Choroid plexus epithelial cell (primary cell): ENCODE measurements around the gene SEC22B.
"Not testable (repeated sequence)": the region's sequence is repeated elsewhere in the genome, so short reads cannot be mapped to it uniquely, and the experiment has no call there.

ENCODE experiments used
- DNase-seq: peaks from one replicate; pipeline ENCODE4 v3.0.0-alpha.2; 2010; ENCODE audit warnings: low read depth
- H3K4me3 ChIP-seq: 2 replicates; pipeline ENCODE4 v1.5.1; 2011; ENCODE audit warnings: low read depth, mild to moderate bottlenecking, control low read depth, low read length, moderate library complexity
- TF ChIP-seq, protein P1 (sequence below): conservative IDR thresholded peaks from 2 replicates; pipeline ENCODE4 v1.5.1; 2011; ENCODE audit warnings: low read depth, mild to moderate bottlenecking, control low read depth, inconsistent platforms, low read length, moderate library complexity

The SEC22B gene

DNA sequence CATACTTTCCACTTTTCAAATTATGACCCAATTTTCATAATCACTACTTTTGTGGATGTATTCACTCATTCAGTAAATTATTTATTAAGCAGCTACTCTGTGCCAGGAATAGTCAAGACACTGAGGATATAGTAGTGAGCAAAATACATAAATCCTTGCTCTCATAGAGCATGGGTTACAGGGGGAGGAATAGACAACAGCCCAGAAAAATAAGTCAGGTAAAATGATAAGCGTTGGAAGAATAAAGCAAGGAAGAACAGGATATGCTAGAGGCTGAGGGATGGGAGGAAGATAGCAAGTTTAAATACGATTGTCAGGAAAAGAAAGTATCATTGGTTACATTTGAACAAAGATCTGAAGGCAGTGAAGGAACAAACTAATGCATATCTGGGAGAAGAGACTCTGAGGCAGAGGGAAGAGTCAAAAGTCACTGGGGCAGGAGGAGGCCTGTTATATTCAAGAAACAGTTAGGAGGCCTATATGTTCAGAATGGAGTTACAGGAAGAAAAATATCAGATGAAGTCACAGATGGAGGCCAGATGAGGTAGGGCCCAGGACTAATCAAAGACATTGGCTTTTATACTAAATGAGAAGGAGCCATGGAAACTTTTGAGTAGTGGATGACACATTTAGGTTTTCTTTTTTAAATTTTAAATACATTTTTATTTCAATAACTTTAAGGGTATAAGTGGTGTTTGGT is 42.9 kb downstream of the SEC22B start:
- TF ChIP-seq, protein P1, sequence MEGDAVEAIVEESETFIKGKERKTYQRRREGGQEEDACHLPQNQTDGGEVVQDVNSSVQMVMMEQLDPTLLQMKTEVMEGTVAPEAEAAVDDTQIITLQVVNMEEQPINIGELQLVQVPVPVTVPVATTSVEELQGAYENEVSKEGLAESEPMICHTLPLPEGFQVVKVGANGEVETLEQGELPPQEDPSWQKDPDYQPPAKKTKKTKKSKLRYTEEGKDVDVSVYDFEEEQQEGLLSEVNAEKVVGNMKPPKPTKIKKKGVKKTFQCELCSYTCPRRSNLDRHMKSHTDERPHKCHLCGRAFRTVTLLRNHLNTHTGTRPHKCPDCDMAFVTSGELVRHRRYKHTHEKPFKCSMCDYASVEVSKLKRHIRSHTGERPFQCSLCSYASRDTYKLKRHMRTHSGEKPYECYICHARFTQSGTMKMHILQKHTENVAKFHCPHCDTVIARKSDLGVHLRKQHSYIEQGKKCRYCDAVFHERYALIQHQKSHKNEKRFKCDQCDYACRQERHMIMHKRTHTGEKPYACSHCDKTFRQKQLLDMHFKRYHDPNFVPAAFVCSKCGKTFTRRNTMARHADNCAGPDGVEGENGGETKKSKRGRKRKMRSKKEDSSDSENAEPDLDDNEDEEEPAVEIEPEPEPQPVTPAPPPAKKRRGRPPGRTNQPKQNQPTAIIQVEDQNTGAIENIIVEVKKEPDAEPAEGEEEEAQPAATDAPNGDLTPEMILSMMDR = no peak
- H3K4me3 ChIP-seq = no peak overlapping the region
- no peak for DNase-seq

DNA sequence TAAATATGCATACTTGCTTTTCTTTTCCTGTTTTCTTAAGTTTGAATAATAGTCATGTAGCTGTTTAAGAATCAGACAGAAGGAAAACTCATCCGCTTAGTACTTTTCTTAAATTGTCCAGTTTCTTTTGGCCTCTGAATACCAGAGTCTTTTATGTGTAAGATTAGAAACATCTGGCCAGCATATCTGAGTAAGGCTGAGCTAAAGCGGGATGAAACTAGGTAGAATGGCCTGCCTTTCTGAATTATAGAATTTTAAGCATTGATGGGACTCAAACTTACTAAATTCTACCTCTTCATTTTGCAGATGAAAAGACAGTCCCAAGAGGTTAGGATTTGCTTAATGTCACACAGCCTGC is 43.9 kb downstream of the SEC22B start:
- not testable (repeated sequence) for DNase-seq, H3K4me3 ChIP-seq

DNA sequence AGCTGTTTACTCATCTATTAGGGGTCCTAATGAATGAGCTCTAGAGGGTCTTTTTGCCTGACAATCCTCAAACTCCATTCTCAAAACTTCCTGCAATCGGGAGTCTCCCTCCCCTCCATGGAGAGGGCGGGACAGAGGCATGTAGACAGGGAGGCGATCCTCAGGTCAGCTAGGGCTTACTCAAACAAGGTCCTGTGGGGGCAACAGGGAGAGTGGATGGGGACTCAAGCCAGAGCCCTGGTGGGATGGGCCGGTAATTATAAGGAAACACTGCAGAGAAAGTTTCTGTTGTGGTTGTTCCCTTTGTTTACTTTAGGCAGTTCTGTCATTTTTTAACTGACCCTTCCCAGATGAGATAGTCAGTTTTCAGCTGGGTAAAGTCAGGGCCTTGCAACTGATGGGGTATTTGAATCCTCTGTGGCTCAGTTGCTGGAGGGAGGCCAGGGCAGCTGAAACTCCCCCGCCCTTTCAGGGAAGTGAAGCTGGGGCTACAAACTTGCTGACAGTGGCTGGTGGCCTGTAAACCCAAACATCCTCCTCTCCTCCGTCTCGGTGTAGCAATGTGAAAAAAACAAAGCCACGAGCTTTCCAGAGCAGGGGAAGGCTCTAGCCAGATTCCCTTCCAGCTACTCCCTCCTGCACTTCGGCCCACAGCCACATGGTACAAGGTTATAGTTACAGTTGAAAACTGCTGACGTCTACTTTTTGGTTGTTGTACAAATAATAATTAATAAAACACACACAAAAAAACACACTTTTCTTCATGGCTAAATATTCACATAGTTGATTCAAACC is 44.5 kb downstream of the SEC22B start:
- not testable (repeated sequence) for H3K4me3 ChIP-seq
- peak; percentile 95 for DNase-seq

DNA sequence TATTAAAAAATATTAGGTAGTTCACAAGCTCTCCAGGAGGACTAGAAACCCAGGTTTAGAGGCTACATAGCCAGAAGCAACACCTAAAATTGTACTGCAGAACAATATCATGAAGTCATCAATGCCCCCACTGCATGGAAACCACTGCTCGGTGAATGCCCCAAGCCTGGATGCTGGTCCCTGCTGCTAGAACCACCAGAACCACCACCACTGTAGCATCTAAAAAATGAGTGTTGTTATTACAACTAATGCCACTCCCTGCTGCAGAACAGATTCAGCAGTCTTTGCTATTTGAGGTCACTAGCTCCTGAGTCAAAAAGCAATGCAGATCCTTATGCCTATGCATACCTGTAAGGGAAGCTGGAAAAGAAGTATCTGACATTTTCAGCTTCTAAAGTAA is 48.4 kb downstream of the SEC22B start:
- DNase-seq, H3K4me3 ChIP-seq: not testable (repeated sequence)

DNA sequence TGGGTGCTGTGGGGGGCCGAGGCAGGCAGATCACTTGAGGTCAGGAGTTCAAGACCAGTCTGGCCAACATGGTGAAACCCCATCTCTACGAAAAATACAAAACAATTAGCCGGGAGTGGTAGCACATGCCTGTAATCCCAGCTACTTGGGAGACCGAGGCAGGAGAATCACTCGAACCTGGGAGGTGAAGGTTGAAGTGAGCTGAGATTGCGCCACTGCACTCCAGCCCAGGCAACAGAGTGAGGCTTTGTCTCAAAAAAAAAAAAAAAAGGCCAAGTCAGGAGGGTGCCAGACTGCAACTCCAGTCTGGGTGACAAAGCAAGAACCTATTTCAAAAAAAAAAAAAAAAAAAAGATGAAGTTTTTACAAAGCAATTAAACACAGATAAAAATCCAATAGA is 50.1 kb downstream of the SEC22B start:
- DNase-seq, H3K4me3 ChIP-seq: not testable (repeated sequence)

DNA sequence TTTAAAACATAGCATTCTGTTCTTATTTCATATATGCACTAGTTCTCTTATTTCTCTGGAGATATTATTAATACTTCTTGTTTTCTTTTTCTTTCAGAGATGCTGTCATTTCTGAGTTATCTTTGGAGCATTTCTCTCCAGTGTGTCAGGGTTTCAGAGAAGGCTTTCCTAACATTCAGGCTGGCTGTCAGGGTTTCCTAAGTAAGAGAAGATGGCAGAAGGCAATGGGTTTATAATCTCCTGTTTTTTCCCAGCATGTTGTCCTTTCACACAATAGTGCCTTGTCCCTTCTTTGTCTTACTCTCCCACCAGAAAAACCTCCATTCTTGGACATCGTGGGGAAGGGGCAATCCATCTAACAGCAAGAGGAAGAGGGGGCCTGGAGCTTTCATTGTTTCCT is 51.7 kb downstream of the SEC22B start:
- not testable (repeated sequence) for H3K4me3 ChIP-seq
- DNase-seq = peak; percentile 36

DNA sequence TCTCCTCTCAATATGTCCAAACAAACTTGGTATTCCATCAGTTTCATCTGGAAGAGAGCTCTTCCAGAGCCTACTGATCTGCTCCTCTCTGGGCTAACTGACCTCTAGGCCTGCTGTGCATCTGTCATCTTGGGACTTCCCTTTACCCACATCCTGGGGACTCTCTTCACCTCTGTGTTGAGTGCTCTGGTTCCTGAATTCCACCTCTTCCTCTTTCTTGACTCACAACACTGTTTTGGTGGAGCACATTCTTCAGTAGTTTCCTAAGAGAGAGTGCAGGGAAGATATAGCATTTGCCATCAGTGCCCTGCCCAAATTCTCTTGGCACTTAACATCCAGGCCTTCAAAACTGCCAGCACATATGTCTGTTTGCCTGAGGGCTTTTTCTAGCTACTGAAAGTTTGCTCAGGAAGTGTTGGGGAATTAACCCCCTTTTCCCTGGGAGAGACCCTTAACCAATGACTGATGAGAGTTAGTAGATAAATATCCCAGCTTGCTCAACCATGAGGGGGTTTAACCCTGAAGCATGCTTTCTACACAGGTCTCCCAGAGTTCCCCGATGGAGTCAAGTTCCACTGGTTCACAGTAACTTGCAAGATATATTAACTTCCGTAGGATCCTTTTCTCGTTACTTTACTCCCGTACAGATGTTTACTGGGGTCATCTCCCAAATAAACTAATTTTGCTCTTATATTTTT is 52.4 kb downstream of the SEC22B start:
- DNase-seq, H3K4me3 ChIP-seq: not testable (repeated sequence)

DNA sequence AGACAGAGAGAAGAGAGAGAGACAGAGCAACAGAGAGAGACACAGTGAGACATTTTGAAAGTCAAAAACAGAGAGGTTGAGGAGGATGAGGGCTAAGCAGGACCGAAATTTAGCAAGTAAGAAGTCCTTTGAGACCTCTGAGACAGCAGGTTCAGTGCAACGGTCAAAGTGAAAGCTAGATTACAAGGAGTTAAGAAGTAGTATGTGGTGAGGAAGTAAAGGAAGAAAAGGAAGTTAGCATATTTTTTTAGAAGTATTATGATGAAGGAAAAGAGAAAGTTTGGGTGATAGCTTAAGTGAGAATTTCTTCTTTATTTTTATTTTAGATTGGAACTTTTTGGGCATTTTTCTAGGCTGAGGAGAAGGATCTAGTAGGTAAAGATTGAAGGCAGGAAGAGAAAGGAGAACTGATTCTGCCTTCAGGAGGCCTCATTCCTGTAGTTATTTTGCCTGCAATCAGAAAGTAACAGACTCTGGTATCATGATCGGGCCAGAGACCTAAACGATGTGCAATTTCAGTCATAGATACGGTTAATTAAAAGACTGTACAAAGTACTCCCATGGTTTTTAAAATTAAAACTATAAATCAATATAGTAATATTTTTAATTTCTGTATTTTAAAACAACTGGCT is 53.9 kb downstream of the SEC22B start:
- DNase-seq, H3K4me3 ChIP-seq: not testable (repeated sequence)

DNA sequence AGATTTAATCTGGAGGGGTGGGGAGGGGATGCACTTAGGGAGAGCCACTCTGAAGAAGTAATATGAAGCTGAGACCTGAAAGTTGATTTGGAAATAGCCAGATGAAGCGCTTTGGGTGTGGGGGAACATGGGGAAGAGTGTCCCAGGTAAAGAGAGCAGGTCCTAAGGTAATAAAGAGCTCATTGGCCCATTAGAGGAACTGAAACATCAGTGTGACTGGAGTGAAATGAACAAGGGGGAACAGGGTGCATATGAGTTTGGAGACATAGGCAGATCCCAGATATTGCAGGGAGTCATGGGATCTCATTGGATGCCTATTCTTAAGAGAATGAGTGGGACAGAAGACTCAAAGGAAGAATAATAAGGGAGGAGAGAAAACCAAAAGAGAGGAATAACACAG is 54.5 kb downstream of the SEC22B start:
- DNase-seq, H3K4me3 ChIP-seq: not testable (repeated sequence)

DNA sequence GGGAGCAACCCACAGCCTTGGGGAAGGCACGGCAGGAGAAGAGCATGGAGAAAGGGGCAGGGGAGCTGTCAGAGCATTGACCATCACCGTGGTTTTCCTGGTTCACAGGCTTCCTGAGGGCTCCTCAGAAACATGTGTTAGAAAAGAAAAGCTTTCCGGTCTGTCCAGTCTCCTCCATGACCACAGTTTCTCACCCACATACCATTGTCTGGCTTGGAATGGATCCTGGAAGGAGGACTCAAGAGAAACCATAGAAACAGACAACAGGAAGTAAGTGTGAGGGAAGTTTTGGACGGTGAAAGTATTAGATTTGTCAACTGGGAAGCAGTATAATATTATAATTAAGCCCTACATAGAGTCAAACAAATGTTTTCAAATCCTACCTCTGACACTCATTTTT is 55.8 kb downstream of the SEC22B start:
- DNase-seq, H3K4me3 ChIP-seq: not testable (repeated sequence)

DNA sequence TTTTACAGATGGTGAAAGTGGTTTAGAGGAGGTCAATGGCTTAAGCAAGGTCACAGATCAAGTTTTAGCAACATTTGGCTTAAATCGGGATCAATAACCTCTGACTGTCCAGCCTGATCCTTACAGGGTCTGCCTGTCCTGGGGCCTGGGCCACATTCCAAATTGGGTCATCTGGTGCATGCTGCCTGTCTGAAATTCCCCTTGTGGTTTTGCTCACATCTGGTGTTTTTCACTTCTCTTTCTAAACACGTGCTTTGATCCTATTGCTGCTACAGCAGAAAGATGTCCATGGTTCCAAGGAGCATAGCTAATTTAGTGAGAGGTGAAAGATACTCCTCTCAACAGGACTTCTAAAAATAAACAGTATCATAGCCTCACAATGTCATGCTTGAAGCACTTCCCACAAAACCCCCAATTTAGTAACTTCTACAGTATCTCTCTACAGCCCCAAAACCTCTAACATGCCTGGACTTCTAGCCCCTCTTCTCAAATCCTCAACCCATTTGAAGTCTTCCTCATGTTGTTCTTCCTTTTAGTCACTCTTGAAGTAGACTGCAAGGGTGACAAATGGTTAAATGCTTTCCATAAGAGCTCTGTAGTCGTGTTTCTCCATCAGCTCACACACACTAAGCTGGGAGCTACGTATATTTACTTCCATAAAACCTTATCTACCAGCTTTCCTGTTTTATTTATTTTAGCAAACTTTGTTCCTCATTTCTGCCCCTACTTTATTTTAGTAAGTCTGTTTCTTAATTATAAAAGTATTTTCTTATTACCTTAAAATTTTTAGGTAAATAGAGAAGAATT is 58.7 kb downstream of the SEC22B start:
- not testable (repeated sequence) for H3K4me3 ChIP-seq
- peak; percentile 65 for DNase-seq

DNA sequence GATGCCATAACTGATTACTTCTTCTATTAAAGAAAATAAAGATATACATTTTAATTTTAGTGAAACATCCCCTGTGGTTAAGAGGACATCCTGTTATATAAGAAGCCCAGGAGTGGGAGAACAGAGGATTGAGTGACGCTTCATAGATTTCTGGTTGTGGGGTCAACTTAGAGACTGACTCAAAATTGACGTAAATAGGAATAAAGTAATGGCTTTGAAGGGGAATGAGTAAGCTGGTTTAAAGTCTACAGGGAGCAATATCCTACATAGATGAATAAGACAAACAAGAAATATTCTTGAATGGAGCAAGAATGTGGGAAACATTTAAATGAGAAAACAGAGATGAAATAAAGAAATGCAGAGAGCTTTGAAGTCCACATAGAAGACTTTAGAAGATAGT is 60.2 kb downstream of the SEC22B start:
- H3K4me3 ChIP-seq = not testable (repeated sequence)
- DNase-seq = peak; percentile 42

DNA sequence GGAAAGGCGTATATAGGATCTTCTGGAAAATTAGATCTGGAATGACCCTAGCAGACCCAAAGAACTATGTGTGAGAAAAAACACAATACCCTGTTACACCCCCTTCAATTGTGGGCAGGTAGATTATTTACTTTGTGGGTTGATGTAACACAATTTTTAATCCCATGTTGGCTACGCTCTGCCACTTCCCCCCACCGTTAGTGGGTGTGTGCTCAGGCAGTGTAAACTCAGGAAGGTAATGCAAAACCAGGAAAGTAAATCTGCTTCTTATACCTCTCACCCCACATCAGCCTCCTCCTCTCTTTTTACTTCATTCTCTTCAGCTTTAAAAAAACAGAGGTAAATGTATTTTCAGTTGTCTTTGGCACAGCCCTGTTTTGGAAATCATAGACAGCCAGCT is 63.2 kb downstream of the SEC22B start:
- not testable (repeated sequence) for H3K4me3 ChIP-seq, DNase-seq

DNA sequence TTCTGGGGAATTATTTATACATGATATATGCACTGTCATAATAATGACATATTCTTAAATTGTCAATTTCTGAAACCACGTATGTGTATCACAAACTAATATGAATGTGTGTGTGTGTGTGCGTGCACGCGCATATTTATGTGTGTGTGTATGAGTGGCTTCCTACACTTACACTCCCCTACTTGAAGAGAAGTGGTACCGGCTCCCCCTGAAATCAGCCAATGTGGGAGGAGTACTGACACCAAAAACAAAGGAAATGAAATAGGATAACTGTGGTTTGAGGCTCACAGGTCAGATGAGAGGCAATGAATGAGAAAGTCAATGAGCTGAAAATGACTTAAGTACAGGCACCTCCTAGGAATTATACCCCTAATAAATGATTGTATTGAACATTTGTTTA is 64.1 kb downstream of the SEC22B start:
- DNase-seq = peak; percentile 43
- not testable (repeated sequence) for H3K4me3 ChIP-seq

DNA sequence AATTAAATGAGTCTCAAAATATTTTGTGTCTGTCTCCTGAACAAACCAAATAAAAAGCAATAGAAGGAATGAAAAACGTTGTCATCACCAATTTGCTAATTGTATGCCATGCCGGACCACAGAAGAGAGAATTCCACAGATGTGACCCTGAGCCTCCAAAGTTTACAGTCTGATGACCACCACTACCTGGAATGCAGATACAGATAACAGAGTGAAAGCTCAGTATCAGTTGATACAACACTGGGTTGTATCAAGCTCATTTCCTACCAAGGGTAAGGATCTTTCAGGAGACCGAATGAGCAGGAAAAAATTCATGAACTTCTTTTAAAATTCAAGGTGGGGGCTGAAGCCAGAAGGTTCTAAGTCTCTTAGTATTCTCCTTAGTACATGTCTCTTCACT is 64.5 kb downstream of the SEC22B start:
- DNase-seq, H3K4me3 ChIP-seq: not testable (repeated sequence)

DNA sequence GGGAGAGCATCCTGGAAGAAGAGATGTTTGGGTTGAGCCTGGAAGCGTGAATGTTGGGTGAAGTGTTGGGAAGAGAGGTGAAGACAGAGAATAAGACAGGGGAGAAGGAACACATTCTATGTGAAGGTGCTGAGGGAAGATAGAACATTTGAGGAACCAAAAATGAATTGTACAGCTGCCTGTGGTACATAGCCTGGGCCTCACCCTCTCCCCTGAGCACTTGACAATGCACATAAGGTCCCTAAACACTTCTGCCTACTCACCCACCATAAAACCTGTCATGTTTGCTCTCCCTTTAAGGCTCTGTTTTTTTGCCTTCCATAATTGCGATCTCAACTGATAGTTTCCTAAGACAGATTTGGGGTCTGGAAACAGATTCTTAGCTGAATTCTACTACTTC is 65.3 kb downstream of the SEC22B start:
- DNase-seq, H3K4me3 ChIP-seq: not testable (repeated sequence)

DNA sequence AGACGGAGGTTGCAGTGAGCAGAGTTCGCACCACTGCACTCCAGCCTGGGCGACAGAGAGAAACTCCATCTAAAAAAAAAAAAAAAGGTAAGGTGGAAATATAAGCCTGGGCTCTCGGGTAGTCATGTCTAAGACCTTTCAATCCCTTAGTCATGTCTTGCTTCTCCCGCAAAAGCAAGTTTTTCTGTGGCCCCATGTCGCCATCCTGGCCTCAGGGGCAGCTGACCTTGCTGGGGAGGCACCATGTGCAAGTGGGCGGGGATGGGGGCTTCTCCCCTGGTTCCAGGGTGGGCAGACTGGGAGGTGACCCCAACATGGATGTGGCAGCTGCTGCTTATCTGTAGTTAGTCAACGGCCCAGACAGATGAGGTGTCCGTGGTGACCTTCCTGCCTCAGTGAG is 66.7 kb downstream of the SEC22B start:
- H3K4me3 ChIP-seq, DNase-seq: not testable (repeated sequence)
